ENCODE data around the gene ZCCHC14. TPM values are rescaled to one million over a fixed set of nuclear protein-coding genes. Genes with fewer than 3 reads are reported as not detected.

ZCCHC14 gene
- total and polyA plus RNA-seq, 2 of the 13 experiments (the other 11 are each of a cell fraction or from before 2014, with no cell fraction given), result 12.4 to 12.5 TPM

DNA sequence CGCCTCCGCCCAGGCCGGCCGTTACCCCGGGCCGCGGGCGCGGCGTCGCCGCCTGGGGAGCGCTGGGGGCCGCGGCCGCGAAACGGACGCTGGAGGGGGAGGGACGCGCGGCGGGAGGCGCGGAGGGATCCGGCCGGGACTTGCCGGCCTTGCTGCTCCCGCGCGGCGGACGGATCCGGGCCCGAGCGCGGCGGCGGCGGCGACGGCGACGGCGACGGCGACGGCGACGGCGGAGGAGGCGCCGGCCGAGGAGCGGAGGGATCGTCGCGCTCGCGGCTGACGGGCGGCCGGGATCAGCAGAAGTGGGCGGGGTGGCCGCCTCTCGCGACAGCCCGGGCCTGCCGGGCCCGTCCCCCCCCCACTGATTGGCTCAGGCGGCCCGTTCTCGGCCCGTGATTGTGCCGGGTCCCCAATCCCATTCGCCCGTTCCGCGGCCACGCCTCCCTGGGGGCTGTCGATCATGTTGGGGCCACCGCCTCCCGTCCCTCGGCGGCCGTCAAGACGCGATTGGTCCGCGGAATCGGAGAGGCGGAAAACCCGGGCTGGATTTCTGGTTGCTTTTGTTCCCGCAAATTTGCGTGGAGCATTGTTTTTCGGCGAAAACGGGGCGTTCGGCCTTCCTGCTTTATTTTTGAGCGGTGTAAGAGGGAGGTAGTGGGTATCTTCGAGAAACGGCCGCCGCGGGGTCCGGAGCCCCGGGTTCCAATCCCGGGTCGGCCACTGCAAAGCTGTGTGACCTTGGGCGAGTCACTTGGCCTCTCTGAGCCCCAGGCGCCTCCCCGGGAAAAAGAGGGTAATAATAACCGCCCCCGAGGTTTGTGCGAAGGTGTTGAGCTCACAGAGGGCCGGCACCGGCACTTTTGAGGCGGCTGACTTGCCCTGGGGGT is at the start of gene ZCCHC14 (continued):
- no peak for TF ChIP-seq ZNF205 (CRISPR knock-in tag; IDR thresholded peaks at IDR 0.05)
- no peak for TF ChIP-seq KDM4B (CRISPR knock-in tag; IDR thresholded peaks at IDR 0.05)
- TF ChIP-seq GPN1 (CRISPR knock-in tag; IDR thresholded peaks at IDR 0.05; ENCODE audit: borderline replicate concordance), result no peak; the same call in 1 of the 2 replicates
- TF ChIP-seq HOXA9 (CRISPR knock-in tag; IDR thresholded peaks at IDR 0.05; ENCODE audit: borderline replicate concordance), result no peak
- TF ChIP-seq, protein P1, sequence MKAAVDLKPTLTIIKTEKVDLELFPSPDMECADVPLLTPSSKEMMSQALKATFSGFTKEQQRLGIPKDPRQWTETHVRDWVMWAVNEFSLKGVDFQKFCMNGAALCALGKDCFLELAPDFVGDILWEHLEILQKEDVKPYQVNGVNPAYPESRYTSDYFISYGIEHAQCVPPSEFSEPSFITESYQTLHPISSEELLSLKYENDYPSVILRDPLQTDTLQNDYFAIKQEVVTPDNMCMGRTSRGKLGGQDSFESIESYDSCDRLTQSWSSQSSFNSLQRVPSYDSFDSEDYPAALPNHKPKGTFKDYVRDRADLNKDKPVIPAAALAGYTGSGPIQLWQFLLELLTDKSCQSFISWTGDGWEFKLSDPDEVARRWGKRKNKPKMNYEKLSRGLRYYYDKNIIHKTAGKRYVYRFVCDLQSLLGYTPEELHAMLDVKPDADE (CRISPR knock-in tag; IDR thresholded peaks at IDR 0.05), result no peak
- TF ChIP-seq NPAS2 (CRISPR knock-in tag; IDR thresholded peaks at IDR 0.05; ENCODE audit: borderline replicate concordance), result no peak
- TF ChIP-seq PHF5A (CRISPR knock-in tag; IDR thresholded peaks at IDR 0.05; ENCODE audit: low read depth, unreplicated experiment), result no peak
- no peak for TF ChIP-seq ZNF326 (CRISPR knock-in tag; IDR thresholded peaks at IDR 0.05; ENCODE audit: borderline replicate concordance)
- TF ChIP-seq NFE2 (CRISPR knock-in tag; IDR thresholded peaks at IDR 0.05), result no peak
- TF ChIP-seq ZSCAN25 (CRISPR knock-in tag; IDR thresholded peaks at IDR 0.05), result no peak
- no peak for TF ChIP-seq ZNF230 (CRISPR knock-in tag; IDR thresholded peaks at IDR 0.05)
- no peak for TF ChIP-seq KLF11 (CRISPR knock-in tag; IDR thresholded peaks at IDR 0.05)
- TF ChIP-seq ZFP36 (IDR thresholded peaks at IDR 0.05; ENCODE audit: borderline replicate concordance, low read depth, low read length, partially characterized antibody), result peak; percentile 88
- TF ChIP-seq SRSF1 (optimal IDR thresholded peaks at IDR 0.05; ENCODE audit: low read depth, low read length), result peak; percentile 65
- TF ChIP-seq ZNF709 (CRISPR knock-in tag; IDR thresholded peaks at IDR 0.05), result no peak
- no peak for TF ChIP-seq ZNF850 (CRISPR knock-in tag; conservative IDR thresholded peaks at IDR 0.05)
- TF ChIP-seq IRF2 (CRISPR knock-in tag; IDR thresholded peaks at IDR 0.05), result 0 out of 2 replicates have a peak, but pooled peaks have one; percentile 32
- TF ChIP-seq STAT5B (CRISPR knock-in tag; IDR thresholded peaks at IDR 0.05), result no peak
- peak; percentile 69; the same call in 1 of the 2 replicates for TF ChIP-seq KDM2A (CRISPR knock-in tag; IDR thresholded peaks at IDR 0.05; ENCODE audit: borderline replicate concordance, low read depth)
- TF ChIP-seq ZNF292 (CRISPR knock-in tag; IDR thresholded peaks at IDR 0.05; ENCODE audit: borderline replicate concordance, low read depth), result no peak
- no peak for TF ChIP-seq FOXJ3 (CRISPR knock-in tag; IDR thresholded peaks at IDR 0.05; ENCODE audit: borderline replicate concordance)
- no peak for TF ChIP-seq CC2D1A (CRISPR knock-in tag; IDR thresholded peaks at IDR 0.05)
- no peak for TF ChIP-seq ZNF256 (CRISPR knock-in tag; conservative IDR thresholded peaks at IDR 0.05)
- TF ChIP-seq GMEB1 (CRISPR knock-in tag; IDR thresholded peaks at IDR 0.05; ENCODE audit: borderline replicate concordance), result peak; percentile 70; the same call in 1 of the 2 replicates
- peak; percentile 58; the same call in 1 of the 2 replicates for TF ChIP-seq ZNF567 (CRISPR knock-in tag; IDR thresholded peaks at IDR 0.05; ENCODE audit: borderline replicate concordance)
- TF ChIP-seq, protein P2, sequence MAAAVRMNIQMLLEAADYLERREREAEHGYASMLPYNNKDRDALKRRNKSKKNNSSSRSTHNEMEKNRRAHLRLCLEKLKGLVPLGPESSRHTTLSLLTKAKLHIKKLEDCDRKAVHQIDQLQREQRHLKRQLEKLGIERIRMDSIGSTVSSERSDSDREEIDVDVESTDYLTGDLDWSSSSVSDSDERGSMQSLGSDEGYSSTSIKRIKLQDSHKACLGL (CRISPR knock-in tag; IDR thresholded peaks at IDR 0.05), result peak; percentile 11; the same call in 1 of the 2 replicates
- peak; percentile 75 for TF ChIP-seq THAP11 (CRISPR knock-in tag; IDR thresholded peaks at IDR 0.05)
- no peak for TF ChIP-seq U2AF1 (optimal IDR thresholded peaks at IDR 0.05; ENCODE audit: low read depth, low read length)
- TF ChIP-seq ZSCAN22 (CRISPR knock-in tag; IDR thresholded peaks at IDR 0.05), result no peak

All from HepG2 (cell line).